C4-2B (cell line): ENCODE results near the gene AUTS2.

Experiments
- ZFX ChIP-seq: fragments of 450-650 bp; IDR thresholded peaks from 2 replicates; pipeline ENCODE4 v1.6.1; 2017
- TF ChIP-seq, protein P1 (sequence below): fragments of 450-650 bp; conservative IDR thresholded peaks from 2 replicates; pipeline ENCODE4 v1.5.1; 2017; ENCODE audit warnings: mild to moderate bottlenecking

DNA sequence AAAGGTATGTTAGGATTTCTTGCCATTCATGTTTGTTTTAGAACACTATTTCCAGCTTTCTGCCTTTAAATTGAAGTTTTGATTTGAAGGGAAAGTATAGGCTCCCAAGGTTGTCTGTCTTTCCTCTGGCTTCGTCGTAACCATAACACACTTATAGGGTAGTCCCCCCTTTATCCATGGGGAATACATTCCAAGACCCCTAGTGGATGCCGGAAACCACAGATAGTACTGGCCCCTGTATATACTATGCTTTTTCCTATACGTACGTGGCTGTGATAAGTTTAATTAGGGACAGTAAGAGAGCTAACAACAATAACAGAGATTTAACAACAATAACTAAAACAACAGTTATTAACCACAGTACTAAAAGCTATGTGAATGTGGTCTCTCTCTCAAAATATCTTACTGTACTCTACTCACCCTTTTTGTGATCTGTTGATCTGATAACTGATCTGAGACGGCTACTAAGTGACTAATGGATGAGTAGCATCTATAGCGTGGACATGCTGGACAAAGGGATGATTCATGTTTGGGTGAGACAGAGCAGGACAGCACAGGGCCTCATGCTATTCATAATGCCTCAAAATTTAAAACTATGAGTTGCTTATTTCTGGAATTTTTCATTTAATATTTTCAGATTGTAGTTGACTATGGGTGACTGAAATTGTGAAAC is 273.1 kb downstream of the AUTS2 start:
- TF ChIP-seq, protein P1, sequence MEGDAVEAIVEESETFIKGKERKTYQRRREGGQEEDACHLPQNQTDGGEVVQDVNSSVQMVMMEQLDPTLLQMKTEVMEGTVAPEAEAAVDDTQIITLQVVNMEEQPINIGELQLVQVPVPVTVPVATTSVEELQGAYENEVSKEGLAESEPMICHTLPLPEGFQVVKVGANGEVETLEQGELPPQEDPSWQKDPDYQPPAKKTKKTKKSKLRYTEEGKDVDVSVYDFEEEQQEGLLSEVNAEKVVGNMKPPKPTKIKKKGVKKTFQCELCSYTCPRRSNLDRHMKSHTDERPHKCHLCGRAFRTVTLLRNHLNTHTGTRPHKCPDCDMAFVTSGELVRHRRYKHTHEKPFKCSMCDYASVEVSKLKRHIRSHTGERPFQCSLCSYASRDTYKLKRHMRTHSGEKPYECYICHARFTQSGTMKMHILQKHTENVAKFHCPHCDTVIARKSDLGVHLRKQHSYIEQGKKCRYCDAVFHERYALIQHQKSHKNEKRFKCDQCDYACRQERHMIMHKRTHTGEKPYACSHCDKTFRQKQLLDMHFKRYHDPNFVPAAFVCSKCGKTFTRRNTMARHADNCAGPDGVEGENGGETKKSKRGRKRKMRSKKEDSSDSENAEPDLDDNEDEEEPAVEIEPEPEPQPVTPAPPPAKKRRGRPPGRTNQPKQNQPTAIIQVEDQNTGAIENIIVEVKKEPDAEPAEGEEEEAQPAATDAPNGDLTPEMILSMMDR: no peak
- no peak for TF ChIP-seq ZFX
